Peyer's patch (tissue), 4 donors: ENCODE measurements around the gene BCL2L2. TPM values are rescaled to one million over a fixed set of nuclear protein-coding genes. Genes with fewer than 3 reads are reported as not detected.

Experiments used
- DNase-seq, 3 donors: peaks; one replicate each; pipeline ENCODE4 v3.0.0-alpha.2; 2017 to 2019
- H3K27ac ChIP-seq, 4 donors: fragments of 200-600 bp; sonication (generic); one replicate each; pipeline ENCODE4 v1.5.1; 2016 to 2019
- H3K27me3 ChIP-seq, 2 donors: fragments of 200-600 bp; sonication (generic); one replicate each; pipeline ENCODE4 v1.5.1; 2019
- H3K36me3 ChIP-seq, 3 donors: fragments of 200-600 bp; sonication (generic); one replicate each; pipeline ENCODE4 v1.5.1; 2016 to 2019
- H3K4me1 ChIP-seq, 4 donors: fragments of 200-600 bp; sonication (generic); one replicate each; pipeline ENCODE4 v1.5.1; 2016 to 2019
- H3K4me3 ChIP-seq, 4 donors: fragments of 200-600 bp; sonication (generic); 1 replicate in 3 of 4; 2 replicates in 1 of 4; pipeline ENCODE4 v1.5.1; 2016 to 2019; ENCODE audit warnings: mild to moderate bottlenecking in 1 of 4
- H3K9me3 ChIP-seq, 4 donors: fragments of 200-600 bp; sonication (generic); one replicate each; pipeline ENCODE4 v1.5.1; 2016 to 2019; ENCODE audit warnings: mild to moderate bottlenecking in 1 of 4
- POLR2A ChIP-seq, 2 donors: fragments of 450-650 bp; IDR thresholded peaks; one replicate each; pipeline ENCODE4 v1.5.1; 2017; ENCODE audit warnings: antibody characterized with exemption in 2 of 2, mild to moderate bottlenecking in 2 of 2, moderate library complexity in 2 of 2
- total RNA-seq, 4 donors: library from RNA; depleted of rRNA; stranded (reverse); fragments of >200 nt; gene quantifications; one replicate each; pipeline ENCODE4 v1.1.0, GENCODE V29; 2016
- TF ChIP-seq, protein P1 (sequence below), 6 experiments: fragments of 450-650 bp in 4 of 6; fragments of 200-600 bp in 2 of 6; sonication (generic) in 1 of 6; IDR thresholded peaks; one replicate each; pipeline ENCODE4 v1.5.1; 2017 to 2019; ENCODE audit warnings: antibody characterized with exemption in 6 of 6, mild to moderate bottlenecking in 3 of 6, moderate library complexity in 1 of 6

BCL2L2 gene
- total RNA-seq, 4 donors from 2014 or later = 29.9 to 43.1 (median 32.0) TPM

- no peak for TF ChIP-seq POLR2A (IDR thresholded peaks at IDR 0.05)
- TF ChIP-seq, protein P1, sequence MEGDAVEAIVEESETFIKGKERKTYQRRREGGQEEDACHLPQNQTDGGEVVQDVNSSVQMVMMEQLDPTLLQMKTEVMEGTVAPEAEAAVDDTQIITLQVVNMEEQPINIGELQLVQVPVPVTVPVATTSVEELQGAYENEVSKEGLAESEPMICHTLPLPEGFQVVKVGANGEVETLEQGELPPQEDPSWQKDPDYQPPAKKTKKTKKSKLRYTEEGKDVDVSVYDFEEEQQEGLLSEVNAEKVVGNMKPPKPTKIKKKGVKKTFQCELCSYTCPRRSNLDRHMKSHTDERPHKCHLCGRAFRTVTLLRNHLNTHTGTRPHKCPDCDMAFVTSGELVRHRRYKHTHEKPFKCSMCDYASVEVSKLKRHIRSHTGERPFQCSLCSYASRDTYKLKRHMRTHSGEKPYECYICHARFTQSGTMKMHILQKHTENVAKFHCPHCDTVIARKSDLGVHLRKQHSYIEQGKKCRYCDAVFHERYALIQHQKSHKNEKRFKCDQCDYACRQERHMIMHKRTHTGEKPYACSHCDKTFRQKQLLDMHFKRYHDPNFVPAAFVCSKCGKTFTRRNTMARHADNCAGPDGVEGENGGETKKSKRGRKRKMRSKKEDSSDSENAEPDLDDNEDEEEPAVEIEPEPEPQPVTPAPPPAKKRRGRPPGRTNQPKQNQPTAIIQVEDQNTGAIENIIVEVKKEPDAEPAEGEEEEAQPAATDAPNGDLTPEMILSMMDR (IDR thresholded peaks at IDR 0.05) = no peak
Measured at GRCh38 chr14:23286902-23287479, 19.6 kb upstream of the BCL2L2 start.

DNA sequence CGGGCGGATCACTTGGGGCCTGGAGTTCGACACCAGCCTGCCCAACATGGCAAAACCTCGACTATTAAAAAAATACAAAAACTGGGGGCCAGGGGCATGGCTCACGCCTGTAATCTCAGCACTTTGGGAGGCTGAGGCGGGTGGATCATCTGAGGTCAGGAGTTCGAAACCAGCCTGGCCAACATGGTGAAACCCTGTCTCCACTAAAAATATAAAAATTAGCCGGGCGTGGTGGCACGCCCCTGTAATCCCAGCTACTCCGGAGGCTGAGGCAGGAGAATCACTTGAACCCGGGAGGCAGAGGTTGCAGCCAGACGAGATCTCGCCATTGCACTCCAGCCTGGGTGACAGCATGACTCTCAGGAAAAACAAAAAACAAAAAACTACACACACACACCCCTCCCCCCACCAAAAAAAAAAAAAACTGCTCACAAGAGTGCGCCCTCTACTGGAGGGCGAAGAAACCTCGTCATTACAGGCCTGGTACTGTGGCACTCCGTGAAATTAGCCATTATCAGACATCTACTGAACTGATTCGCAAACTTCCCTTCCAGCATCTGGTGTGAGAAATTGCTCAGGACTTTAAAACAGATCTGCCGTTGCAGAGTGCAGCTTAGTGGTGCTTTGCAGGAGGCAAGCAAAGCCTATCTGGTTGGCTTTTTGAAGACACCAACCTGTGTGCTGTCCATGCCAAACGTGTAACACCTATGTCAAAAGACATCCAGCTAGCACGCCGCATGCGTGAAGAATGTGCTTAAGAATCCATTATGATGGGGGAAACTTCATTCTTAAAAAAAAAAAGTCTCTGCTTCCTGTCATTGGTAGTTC, 11.7 kb upstream of the BCL2L2 start:
- no peak overlapping the region for H3K27ac ChIP-seq
- TF ChIP-seq, protein P1 (IDR thresholded peaks at IDR 0.05) = peak; percentile 42 to 94 (median 69)
- TF ChIP-seq POLR2A (IDR thresholded peaks at IDR 0.05) = no peak
- H3K27me3 ChIP-seq = no peaks in the 10 kb centered on the region
- peak overlapping the region in 1 of 4 donors; percentile 27 for H3K4me3 ChIP-seq
- peak; percentile 51 to 75 (median 58) for DNase-seq
- peaks cover 0 to 19% (median 0%) of the 10 kb centered on the region in 3 donors for H3K36me3 ChIP-seq
- peaks cover 0 to 17% (median under 1%) of the 10 kb centered on the region in 4 donors for H3K4me1 ChIP-seq
- no peaks in the 10 kb centered on the region for H3K9me3 ChIP-seq

More at GRCh38 chr14:23286902-23287479, 19.6 kb upstream of the BCL2L2 start:
- Histone ChIP-seq H3K27me3 (no peaks in the 10 kb centered on the region), H3K4me3 (peak overlapping the region; percentile 88 to 99 (median 94)), H3K4me1 (peaks cover 0 to 13% (median 0%) of the 10 kb centered on the region in 4 donors), H3K9me3 (no peaks in the 10 kb centered on the region), H3K36me3 (no peaks in the 10 kb centered on the region), H3K27ac (peak overlapping the region; percentile 89 to 96 (median 93))
- DNase-seq = no peak

DNA sequence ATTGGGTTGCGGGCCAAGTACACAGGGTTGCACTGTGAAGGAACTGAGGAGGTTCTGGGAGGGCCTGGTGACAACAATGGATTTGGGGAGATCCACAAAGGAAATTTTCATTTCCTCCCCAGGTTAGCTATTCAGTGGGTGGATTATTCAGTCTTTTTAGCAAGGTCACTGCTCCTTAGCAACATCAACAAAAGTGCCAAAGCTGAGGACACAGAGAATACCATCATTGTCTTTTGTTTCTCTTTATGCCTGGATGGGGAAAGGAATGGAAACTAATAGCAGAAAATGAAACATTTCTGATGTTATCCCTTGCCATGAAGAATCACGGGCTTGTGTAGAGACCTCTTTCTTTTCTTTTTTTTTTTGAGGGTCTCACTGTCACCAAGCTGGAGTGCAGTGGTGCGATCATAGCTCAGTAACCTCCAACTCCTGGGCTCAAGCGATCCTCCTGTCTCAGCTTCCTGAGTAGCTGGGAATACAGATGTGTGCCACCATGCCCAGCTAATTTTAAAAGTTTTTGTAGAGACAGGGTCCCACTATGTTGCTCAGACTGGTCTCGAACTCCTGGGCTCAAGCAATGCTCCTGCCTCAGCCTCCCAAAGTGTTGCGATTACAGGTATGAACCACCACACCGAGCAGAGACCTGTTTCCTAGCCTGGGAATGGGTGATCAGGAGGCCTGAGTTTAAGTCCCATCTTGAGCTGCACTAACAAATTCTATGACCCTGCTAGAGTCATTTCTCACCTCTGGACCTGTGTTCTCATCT, 10.4 kb upstream of the BCL2L2 start:
- Histone ChIP-seq H3K27me3 (no peaks in the 10 kb centered on the region), H3K36me3 (peaks cover 0 to 19% (median 0%) of the 10 kb centered on the region in 3 donors), H3K9me3 (no peaks in the 10 kb centered on the region), H3K4me1 (peaks cover 0 to 25% (median 2%) of the 10 kb centered on the region in 4 donors), H3K4me3 (no peak overlapping the region), H3K27ac (no peak overlapping the region)
- no peak for DNase-seq
- TF ChIP-seq, protein P1 (IDR thresholded peaks at IDR 0.05) = no peak
- no peak for TF ChIP-seq POLR2A (IDR thresholded peaks at IDR 0.05)

- peaks cover 0 to 19% (median 0%) of the 10 kb centered on the region in 3 donors for H3K36me3 ChIP-seq
- DNase-seq = no peak
- H3K27me3 ChIP-seq = no peaks in the 10 kb centered on the region
- H3K4me3 ChIP-seq = no peak overlapping the region
- TF ChIP-seq POLR2A (IDR thresholded peaks at IDR 0.05) = no peak
- TF ChIP-seq, protein P1 (IDR thresholded peaks at IDR 0.05) = no peak
- H3K9me3 ChIP-seq = no peaks in the 10 kb centered on the region
- no peak overlapping the region for H3K27ac ChIP-seq
- peaks cover 0 to 25% (median 2%) of the 10 kb centered on the region in 4 donors for H3K4me1 ChIP-seq
Measured at GRCh38 chr14:23297096-23297495, 9.5 kb upstream of the BCL2L2 start.

GRCh38 chr14:23297611-23298277, 8.9 kb upstream of the BCL2L2 start:
- Histone ChIP-seq H3K27ac (no peak overlapping the region), H3K4me1 (peaks cover 0 to 25% (median 2%) of the 10 kb centered on the region in 4 donors), H3K27me3 (no peaks in the 10 kb centered on the region), H3K36me3 (peaks cover 0 to 19% (median 0%) of the 10 kb centered on the region in 3 donors), H3K4me3 (no peak overlapping the region), H3K9me3 (no peaks in the 10 kb centered on the region)
- TF ChIP-seq, protein P1 (IDR thresholded peaks at IDR 0.05) = no peak
- TF ChIP-seq POLR2A (IDR thresholded peaks at IDR 0.05) = no peak
- DNase-seq = no peak
